ENCODE measurements around the gene RNASE1. TPM values are rescaled to one million over a fixed set of nuclear protein-coding genes. Genes with fewer than 3 reads are reported as not detected.
"Not testable (repeated sequence)": the region's sequence is repeated elsewhere in the genome, so short reads cannot be mapped to it uniquely, and the experiment has no call there.

Gene RNASE1
- polyA plus RNA-seq, 1 experiment: not detected

DNA sequence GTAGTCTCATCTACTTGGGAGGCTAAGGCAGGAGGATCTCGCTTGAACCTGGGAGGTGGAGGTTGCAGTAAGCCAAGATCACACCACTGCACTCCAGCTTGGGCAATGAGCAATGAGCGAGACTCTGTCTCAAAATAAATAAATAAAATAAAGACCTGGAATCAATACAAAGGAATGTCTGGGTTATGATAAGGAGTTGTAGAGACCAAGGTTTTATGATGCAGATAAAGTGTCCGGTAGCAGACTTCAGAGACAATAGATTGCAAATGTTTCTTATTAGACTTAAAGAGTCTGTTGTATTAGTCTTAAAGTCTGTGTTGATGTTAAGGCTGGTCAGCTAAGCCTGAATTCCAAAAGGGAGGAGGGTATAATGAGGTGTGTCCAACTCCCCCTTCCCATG lies 35.2 kb upstream of the RNASE1 start:
- CTCF ChIA-PET: no interaction called here

DNA sequence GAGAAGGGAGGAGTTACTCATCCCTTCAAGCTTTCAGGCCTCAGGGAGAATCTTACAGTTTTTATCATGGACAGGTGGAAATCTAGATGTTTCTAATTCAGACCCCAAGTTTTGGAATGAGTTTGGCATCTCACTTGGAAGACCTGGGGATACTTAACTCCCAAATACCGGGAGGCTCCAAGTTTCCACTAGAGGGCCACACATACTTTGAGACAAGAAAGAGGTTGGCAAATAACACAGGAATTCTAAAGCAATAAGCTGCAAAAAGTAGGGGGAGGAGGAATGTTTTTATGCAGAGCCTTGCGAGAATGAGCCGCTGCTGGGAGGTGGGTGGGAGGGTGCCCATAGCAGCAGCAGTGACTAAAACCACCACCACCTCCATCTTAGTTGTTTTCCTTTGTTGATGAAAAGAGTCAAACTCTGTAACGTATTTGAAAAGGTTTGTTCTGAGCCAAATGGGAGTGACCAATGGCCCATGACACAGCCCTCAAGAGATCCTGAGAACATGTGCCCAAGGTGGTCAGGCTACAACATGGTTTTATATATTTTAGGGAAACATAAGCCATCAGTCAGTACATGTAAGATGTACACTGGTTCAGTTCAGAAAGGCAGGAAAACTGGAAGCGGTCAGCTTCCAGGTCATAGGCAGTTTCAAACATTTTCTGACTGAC lies 34.2 kb upstream of the RNASE1 start:
- H3K36me3 ChIP-seq (ENCODE audit: control insufficient read depth, insufficient read depth, low read length): no peaks in the 10 kb centered on the region
- ChIA-PET POLR2A (no interaction called here), CTCF (interaction anchor here (1.0 to 1.1 kb wide), 2 partner anchors 13 to 23 kb away, joined by 3 to 4 read pairs; no protein-coding TSS in a partner anchor)
- peak; percentile 27; the same call in 1 of the 2 replicates for TF ChIP-seq CTCF (IDR thresholded peaks at IDR 0.05; ENCODE audit: insufficient read depth, low read depth, low read length)
- no peak for DNase-seq (ENCODE audit: low read depth)
- H3K4me3 ChIP-seq (ENCODE audit: low read depth, low read length): no peak overlapping the region
- no peaks in the 10 kb centered on the region; the same call in 1 of the 2 replicates for H3K27me3 ChIP-seq (ENCODE audit: control insufficient read depth, insufficient read depth, low read length)

More for the DNA sequence above, 35.2 kb upstream of the RNASE1 start:
- no peaks in the 10 kb centered on the region; the same call in 1 of the 2 replicates for H3K27me3 ChIP-seq (ENCODE audit: control insufficient read depth, insufficient read depth, low read length)
- no peak overlapping the region for H3K4me3 ChIP-seq (ENCODE audit: low read depth, low read length)
- DNase-seq (ENCODE audit: low read depth): no peak
- TF ChIP-seq CTCF (IDR thresholded peaks at IDR 0.05; ENCODE audit: insufficient read depth, low read depth, low read length): no peak
- no peaks in the 10 kb centered on the region for H3K36me3 ChIP-seq (ENCODE audit: control insufficient read depth, insufficient read depth, low read length)
- POLR2A ChIA-PET: no interaction called here

GRCh38 chr14:20834899-20835298 lies 32.3 kb upstream of the RNASE1 start:
- no peak for TF ChIP-seq CTCF (IDR thresholded peaks at IDR 0.05; ENCODE audit: insufficient read depth, low read depth, low read length)
- H3K36me3 ChIP-seq (ENCODE audit: control insufficient read depth, insufficient read depth, low read length): no peaks in the 10 kb centered on the region
- no peaks in the 10 kb centered on the region for H3K27me3 ChIP-seq (ENCODE audit: control insufficient read depth, insufficient read depth, low read length)
- ChIA-PET CTCF (interaction anchor here (0.7 to 1.7 kb wide), 2 partner anchors 11 to 39 kb away, joined by 3 to 4 read pairs; no protein-coding TSS in a partner anchor), POLR2A (no interaction called here)
- DNase-seq (ENCODE audit: low read depth): no peak
- no peak overlapping the region for H3K4me3 ChIP-seq (ENCODE audit: low read depth, low read length)

DNA sequence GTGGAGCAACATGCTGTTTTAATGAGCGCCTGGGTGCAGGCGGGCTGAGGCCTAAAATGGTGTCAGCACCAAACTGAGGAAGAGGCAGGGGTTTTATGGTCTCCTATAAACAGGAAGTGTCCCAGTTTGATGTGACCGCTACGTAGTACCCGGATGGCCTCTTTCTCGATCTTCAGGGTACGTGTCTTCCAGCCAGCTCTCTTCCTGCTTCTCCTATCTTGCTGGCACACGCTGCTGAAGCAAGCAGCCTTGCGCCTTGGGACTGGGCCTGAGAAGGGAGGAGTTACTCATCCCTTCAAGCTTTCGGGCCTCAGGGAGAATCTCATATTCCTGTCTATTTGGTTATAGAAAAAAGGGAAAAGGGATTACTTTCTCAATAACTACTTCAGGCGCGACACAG lies 28.2 kb upstream of the RNASE1 start:
- no peaks in the 10 kb centered on the region for H3K27me3 ChIP-seq (ENCODE audit: control insufficient read depth, insufficient read depth, low read length)
- TF ChIP-seq CTCF (IDR thresholded peaks at IDR 0.05; ENCODE audit: insufficient read depth, low read depth, low read length): no peak
- ChIA-PET POLR2A (no interaction called here), CTCF (no interaction called here)
- no peaks in the 10 kb centered on the region for H3K36me3 ChIP-seq (ENCODE audit: control insufficient read depth, insufficient read depth, low read length)
- DNase-seq (ENCODE audit: low read depth): no peak
- no peak overlapping the region for H3K4me3 ChIP-seq (ENCODE audit: low read depth, low read length)

DNA sequence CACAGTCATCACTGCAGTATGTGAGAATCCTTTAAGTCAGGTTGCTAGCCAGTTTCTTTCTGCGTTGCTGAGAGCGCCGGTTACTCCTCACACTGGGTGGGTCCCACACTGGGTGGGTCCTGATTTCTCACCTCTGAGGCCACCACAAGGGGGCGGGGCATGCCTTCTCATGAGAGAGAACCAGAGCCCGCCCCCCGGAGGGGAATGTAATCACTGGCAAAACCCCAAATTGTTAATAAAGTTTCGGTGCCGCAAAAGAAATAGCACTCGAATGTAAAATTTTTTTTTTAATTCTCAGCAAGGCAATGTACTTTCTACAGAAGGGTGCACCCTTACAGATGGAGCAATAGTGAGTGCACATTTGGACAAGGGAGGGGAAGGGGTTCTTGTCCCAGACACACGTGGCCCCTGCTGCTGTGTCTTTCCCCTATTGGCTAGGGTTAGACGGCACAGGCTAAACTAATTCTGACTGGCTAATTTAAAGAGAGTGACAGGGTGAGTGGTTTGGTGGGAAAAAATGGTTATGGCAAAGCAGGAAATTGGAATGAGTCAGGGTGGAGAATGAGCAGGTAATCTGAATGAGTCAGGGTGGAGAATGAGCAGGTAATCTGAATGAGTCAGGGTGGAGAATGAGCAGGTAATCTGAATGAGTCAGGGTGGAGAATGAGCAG lies 25.5 kb upstream of the RNASE1 start:
- H3K27me3 ChIP-seq (ENCODE audit: control insufficient read depth, insufficient read depth, low read length); POLR2A ChIA-PET; H3K36me3 ChIP-seq (ENCODE audit: control insufficient read depth, insufficient read depth, low read length); H3K4me3 ChIP-seq (ENCODE audit: low read depth, low read length); DNase-seq (ENCODE audit: low read depth); CTCF ChIA-PET: not testable (repeated sequence)
